B cell (primary cell): ENCODE results near the gene OR5AU1. TPM values are rescaled to one million over a fixed set of nuclear protein-coding genes. Genes with fewer than 3 reads are reported as not detected.

Experiments used
- ATAC-seq: fragments of 200-7000 bp; cut with Tn5 transposase; one replicate; pipeline ENCODE4 v1.10.0; 2021; ENCODE audit warnings: low read depth, mild to moderate bottlenecking, moderate number of reproducible peaks, moderate library complexity
- CTCF ChIA-PET: fragments of 350-600 bp; sonication (Branson Sonifier 250); formaldehyde crosslinking; loops from one replicate; lab custom pipeline; 2021; ENCODE audit warnings: antibody characterized with exemption, inconsistent platforms; lab: Charles Lee
- POLR2A ChIA-PET: fragments of 350-600 bp; sonication (Branson Sonifier 250); formaldehyde crosslinking; loops from one replicate; lab custom pipeline; 2021; ENCODE audit warnings: antibody characterized with exemption; lab: Charles Lee
- DNase-seq: peaks from one replicate; pipeline ENCODE4 v3.0.0; 2013
- H2AFZ ChIP-seq: 2 replicates; pipeline ENCODE4 v1.6.1; 2012; ENCODE audit warnings: mild to moderate bottlenecking, low read depth, low read length; ENCODE audit not compliant: insufficient read depth, poor library complexity, severe bottlenecking
- H3K27ac ChIP-seq, 2 donors: 1 replicate in 1 of 2; 2 replicates in 1 of 2; pipeline ENCODE4 v1.5.1; 2012 to 2013; ENCODE audit warnings: low read length in 2 of 2, mild to moderate bottlenecking in 2 of 2, moderate library complexity in 1 of 2
- H3K27me3 ChIP-seq, 4 experiments: fragments of 200-600 bp in 1 of 4; sonication (generic) in 1 of 4; replicated peaks in 1 of 4; 1 replicate in 2 of 4; 2 replicates in 2 of 4; pipeline versions ENCODE4 v1.6.1 to v1.7.0; 2013 to 2016; ENCODE audit warnings: low read length in 3 of 4, mild to moderate bottlenecking in 2 of 4, mixed read lengths in 1 of 4, moderate library complexity in 1 of 4; ENCODE audit not compliant: insufficient read depth in 4 of 4, control insufficient read depth in 3 of 4; ENCODE audit errors: control extremely low read depth in 1 of 4
- H3K36me3 ChIP-seq, 2 experiments: replicated peaks in 1 of 2; 1 replicate in 1 of 2; 2 replicates in 1 of 2; pipeline versions ENCODE4 v1.6.1 to v1.7.1; 2013; ENCODE audit warnings: low read length in 1 of 2; ENCODE audit not compliant: insufficient read depth in 2 of 2, control insufficient read depth in 1 of 2; ENCODE audit errors: control extremely low read depth in 1 of 2, extremely low read depth in 1 of 2
- H3K4me1 ChIP-seq, 2 donors: fragments of 200-600 bp in 1 of 2; sonication (generic) in 1 of 2; 1 replicate in 1 of 2; 2 replicates in 1 of 2; pipeline versions ENCODE4 v1.5.1 to v1.6.1; 2013 to 2017; ENCODE audit warnings: low read length in 2 of 2; ENCODE audit not compliant: control insufficient read depth in 2 of 2, insufficient read depth in 2 of 2
- H3K4me2 ChIP-seq: replicated peaks from 2 replicates; pipeline ENCODE3; 2012; ENCODE audit warnings: mild to moderate bottlenecking, low read depth, low read length; ENCODE audit not compliant: poor library complexity, severe bottlenecking
- H3K4me3 ChIP-seq, 5 experiments: fragments of 200-600 bp in 1 of 5; sonication (generic) in 1 of 5; 1 replicate in 3 of 5; 2 replicates in 2 of 5; pipeline versions ENCODE4 v1.5.1 to v1.7.0; 2011 to 2016; ENCODE audit warnings: low read length in 4 of 5, mild to moderate bottlenecking in 4 of 5, low read depth in 2 of 5, control low read depth in 1 of 5, moderate library complexity in 1 of 5; ENCODE audit not compliant: insufficient read depth in 1 of 5; ENCODE audit errors: control extremely low read depth in 1 of 5, extremely low read depth in 1 of 5
- H3K79me2 ChIP-seq: fragments of 200-600 bp; sonication (generic); one replicate; pipeline ENCODE4 v1.6.0; 2016; ENCODE audit warnings: low read length; ENCODE audit not compliant: control insufficient read depth, insufficient read depth
- H3K9ac ChIP-seq: fragments of 200-600 bp; sonication (generic); 2 replicates; pipeline ENCODE4 v1.6.1; 2017; ENCODE audit warnings: mild to moderate bottlenecking, low read length, moderate library complexity
- H3K9me3 ChIP-seq, 3 donors: one replicate each; pipeline versions ENCODE4 v1.6.1 to v1.7.1; 2013; ENCODE audit warnings: low read length in 2 of 3; ENCODE audit not compliant: control insufficient read depth in 2 of 3, insufficient read depth in 1 of 3; ENCODE audit errors: control extremely low read depth in 1 of 3
- H4K20me1 ChIP-seq: 2 replicates; pipeline ENCODE4 v1.6.0; 2012; ENCODE audit warnings: mild to moderate bottlenecking, low read length; ENCODE audit not compliant: insufficient read depth, control insufficient read depth, poor library complexity, severe bottlenecking
- H3K27ac Mint-ChIP-seq: one replicate; pipeline ENCODE4 v1.8.0; 2021; ENCODE audit warnings: mixed read lengths
- H3K27me3 Mint-ChIP-seq: one replicate; pipeline ENCODE4 v1.8.0; 2021; ENCODE audit warnings: mixed read lengths
- H3K4me1 Mint-ChIP-seq: one replicate; pipeline ENCODE4 v1.8.0; 2021; ENCODE audit warnings: mixed read lengths
- H3K4me3 Mint-ChIP-seq: one replicate; pipeline ENCODE4 v1.8.0; 2021; ENCODE audit warnings: mixed read lengths
- H3K9me3 Mint-ChIP-seq: one replicate; pipeline ENCODE4 v1.8.0; 2022; ENCODE audit warnings: mixed read lengths; ENCODE audit not compliant: insufficient read depth
- EZH2 ChIP-seq: IDR thresholded peaks from 2 replicates; pipeline ENCODE4 v1.6.1; 2012; ENCODE audit warnings: borderline replicate concordance, low read depth, mild to moderate bottlenecking, moderate library complexity, low read length; ENCODE audit not compliant: insufficient read depth, poor library complexity, severe bottlenecking
- WGBS: methylation state at CpG from one replicate; pipeline ENCODE4 v1.1.5; 2013; ENCODE audit warnings: missing lambda C conversion rate; ENCODE audit not compliant: insufficient coverage; 5-methylcytosine and 5-hydroxymethylcytosine counted together
- intact Hi-C: fragments of 100-400 bp; cut with micrococcal nuclease; formaldehyde crosslinking; loops from one replicate; pipeline ENCODE4 v1.10.0; 2022
- polyA plus RNA-seq: library from polyadenylated mRNA; depleted of rRNA; stranded (reverse); fragments of >200 nt; gene quantifications from 2 replicates; pipeline ENCODE4 v1.2.3, GENCODE V29; 2012
- total RNA-seq, 2 donors: library from RNA; stranded (reverse); fragments of 120-200 nt in 1 of 2; gene quantifications; 1 replicate in 1 of 2; 2 replicates in 1 of 2; pipeline versions ENCODE4 v1.2.3 to v1.2.4, GENCODE V29; 2013 to 2022
- TF ChIP-seq, protein P1 (sequence below): fragments of 200-600 bp; IDR thresholded peaks from one replicate; pipeline ENCODE4 v1.8.0; 2022; ENCODE audit warnings: antibody characterized with exemption, mild to moderate bottlenecking

Gene OR5AU1
- total and polyA plus RNA-seq, 2 donors (not counting 1 experiment from before 2014, with no cell fraction given): not detected

DNA sequence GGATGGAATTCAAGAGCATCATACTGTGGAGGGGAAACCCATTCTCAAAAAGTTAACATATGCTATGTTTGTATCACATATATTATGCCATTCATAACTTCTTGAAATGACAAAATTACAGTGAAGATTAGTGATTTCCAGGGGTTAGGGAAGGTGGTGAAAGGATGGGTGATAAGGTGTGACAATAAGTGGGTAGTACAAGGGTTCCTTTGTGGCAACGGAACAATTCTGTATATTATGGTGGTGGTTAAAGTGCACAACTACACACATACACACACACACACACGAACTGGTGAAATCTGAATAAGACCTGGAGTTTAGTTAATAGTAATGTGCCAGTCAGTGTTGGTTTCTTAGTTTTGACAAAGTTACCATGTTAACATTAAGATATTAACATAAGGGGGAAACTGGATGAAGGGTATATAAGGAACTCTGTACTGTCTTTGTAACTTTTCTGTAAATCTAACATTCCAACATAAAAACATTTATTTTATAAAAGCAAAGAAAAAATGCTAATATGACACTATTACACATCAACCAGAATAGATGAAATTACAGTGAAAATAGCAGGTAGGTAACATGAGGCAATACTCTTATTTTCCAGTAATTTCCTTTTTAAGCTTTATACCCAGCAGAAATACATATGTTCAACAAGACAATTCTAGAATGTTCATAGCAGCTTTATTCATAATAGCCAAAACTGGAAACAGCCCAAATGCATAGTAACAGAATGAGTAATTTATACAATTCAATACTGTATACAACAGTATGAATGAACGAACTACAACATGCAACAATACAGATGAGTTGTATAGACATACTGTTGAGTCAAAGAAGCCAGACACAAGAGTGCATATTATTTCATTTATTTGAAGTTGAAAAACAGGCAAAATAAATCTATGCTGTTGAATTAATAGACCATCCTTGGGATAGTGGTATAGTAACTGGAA, 44.0 kb upstream of the OR5AU1 start:
- Histone ChIP-seq H3K9ac (no peak overlapping the region), H4K20me1 (no peaks in the 10 kb centered on the region), H3K4me1 (no peaks in the 10 kb centered on the region), H3K79me2 (no peaks in the 10 kb centered on the region), H2AFZ (no peak overlapping the region), H3K27me3 (no peaks in the 10 kb centered on the region), H3K36me3 (peaks cover 0 to under 1% of the 10 kb centered on the region in 2 experiments), H3K4me2 (no peak overlapping the region), H3K9me3 (no peaks in the 10 kb centered on the region), H3K27ac (no peak overlapping the region), H3K4me3 (no peak overlapping the region)
- WGBS: no CpG with 5 or more reads among the region's 3 CpGs
- TF ChIP-seq EZH2: no peak
- TF ChIP-seq, protein P1, sequence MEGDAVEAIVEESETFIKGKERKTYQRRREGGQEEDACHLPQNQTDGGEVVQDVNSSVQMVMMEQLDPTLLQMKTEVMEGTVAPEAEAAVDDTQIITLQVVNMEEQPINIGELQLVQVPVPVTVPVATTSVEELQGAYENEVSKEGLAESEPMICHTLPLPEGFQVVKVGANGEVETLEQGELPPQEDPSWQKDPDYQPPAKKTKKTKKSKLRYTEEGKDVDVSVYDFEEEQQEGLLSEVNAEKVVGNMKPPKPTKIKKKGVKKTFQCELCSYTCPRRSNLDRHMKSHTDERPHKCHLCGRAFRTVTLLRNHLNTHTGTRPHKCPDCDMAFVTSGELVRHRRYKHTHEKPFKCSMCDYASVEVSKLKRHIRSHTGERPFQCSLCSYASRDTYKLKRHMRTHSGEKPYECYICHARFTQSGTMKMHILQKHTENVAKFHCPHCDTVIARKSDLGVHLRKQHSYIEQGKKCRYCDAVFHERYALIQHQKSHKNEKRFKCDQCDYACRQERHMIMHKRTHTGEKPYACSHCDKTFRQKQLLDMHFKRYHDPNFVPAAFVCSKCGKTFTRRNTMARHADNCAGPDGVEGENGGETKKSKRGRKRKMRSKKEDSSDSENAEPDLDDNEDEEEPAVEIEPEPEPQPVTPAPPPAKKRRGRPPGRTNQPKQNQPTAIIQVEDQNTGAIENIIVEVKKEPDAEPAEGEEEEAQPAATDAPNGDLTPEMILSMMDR: no peak
- CTCF ChIA-PET: no interaction called here
- POLR2A ChIA-PET: no interaction called here
- Mint-ChIP-seq H3K27ac (no peak overlapping the region), H3K4me1 (no peaks in the 10 kb centered on the region), H3K9me3 (no peaks in the 10 kb centered on the region), H3K27me3 (no peaks in the 10 kb centered on the region), H3K4me3 (no peak overlapping the region)
- intact Hi-C loops: no loop called here
- ATAC-seq (no peak), DNase-seq (no peak)
